HEK293 (cell line): ENCODE measurements around the gene KIF18B.

ENCODE experiments used
- CTCF ChIA-PET: fragments of 350-600 bp; formaldehyde crosslinking; extraction: SDS; loops from one replicate; lab custom pipeline; 2021; ENCODE audit warnings: antibody characterized with exemption; lab: Yijun Ruan, JAX
- POLR2A ChIA-PET: fragments of 300-600 bp; formaldehyde crosslinking; extraction: SDS; loops from one replicate; lab custom pipeline; 2020; ENCODE audit warnings: antibody characterized with exemption, inconsistent platforms; lab: Yijun Ruan, JAX
- H3K27ac ChIP-seq: fragments of 200-500 bp; sonication (Bioruptor generic); 2 replicates; pipeline ENCODE4 v1.5.1; 2014; ENCODE audit warnings: low read depth, low read length, control low read depth, inconsistent platforms; ENCODE audit errors: extremely low read depth
- H3K36me3 ChIP-seq, 2 experiments: fragments of 200-500 bp in 1 of 2; sonication (Bioruptor generic) in 1 of 2; 1 replicate in 1 of 2; 2 replicates in 1 of 2; pipeline ENCODE4 v1.5.1; 2014 to 2017; ENCODE audit warnings: inconsistent platforms in 2 of 2, low read length in 2 of 2; ENCODE audit not compliant: control insufficient read depth in 2 of 2, insufficient read depth in 1 of 2
- H3K4me1 ChIP-seq: fragments of 200-500 bp; sonication (Bioruptor generic); 2 replicates; pipeline ENCODE4 v1.5.1; 2014; ENCODE audit warnings: mild to moderate bottlenecking, low read length, inconsistent platforms; ENCODE audit not compliant: control insufficient read depth, insufficient read depth
- H3K4me3 ChIP-seq: 2 replicates; pipeline ENCODE4 v1.5.1; 2011; ENCODE audit warnings: low read depth, mild to moderate bottlenecking, control low read depth, low read length, moderate library complexity
- H3K9me3 ChIP-seq: fragments of 200-500 bp; sonication (Bioruptor generic); 2 replicates; pipeline ENCODE4 v1.5.1; 2014; ENCODE audit warnings: low read depth, low read length, inconsistent platforms; ENCODE audit not compliant: control insufficient read depth, insufficient read depth
- GLI2 ChIP-seq: fragments of 450-650 bp; formaldehyde crosslinking; IDR thresholded peaks from 2 replicates; pipeline ENCODE4; 2017; ENCODE audit warnings: missing biosample characterization, missing genetic modification characterization, low read depth, borderline replicate concordance
- HOXC10 ChIP-seq: sonication (generic); formaldehyde crosslinking; IDR thresholded peaks from 2 replicates; pipeline ENCODE4 v1.8.1; 2023; ENCODE audit warnings: mild to moderate bottlenecking, missing genetic modification reagents
- KLF17 ChIP-seq: fragments of 450-650 bp; formaldehyde crosslinking; IDR thresholded peaks from 2 replicates; pipeline ENCODE4 v1.5.1; 2016; ENCODE audit warnings: missing biosample characterization, missing genetic modification characterization
- KLF7 ChIP-seq: fragments of 450-650 bp; formaldehyde crosslinking; IDR thresholded peaks from 2 replicates; pipeline ENCODE4 v1.5.1; 2016; ENCODE audit warnings: missing biosample characterization, missing genetic modification characterization, borderline replicate concordance
- KLF9 ChIP-seq: fragments of 450-650 bp; formaldehyde crosslinking; IDR thresholded peaks from 2 replicates; pipeline ENCODE4 v1.5.1; 2016; ENCODE audit warnings: missing biosample characterization, missing genetic modification characterization, low read depth
- PATZ1 ChIP-seq: fragments of 450-650 bp; formaldehyde crosslinking; IDR thresholded peaks from 2 replicates; pipeline ENCODE4 v1.5.1; 2016; ENCODE audit warnings: missing biosample characterization, missing genetic modification characterization
- PRDM10 ChIP-seq: fragments of 450-650 bp; formaldehyde crosslinking; IDR thresholded peaks from 2 replicates; pipeline ENCODE4 v1.5.1; 2016; ENCODE audit warnings: missing biosample characterization, missing genetic modification characterization
- SP3 ChIP-seq: fragments of 450-650 bp; formaldehyde crosslinking; IDR thresholded peaks from 2 replicates; pipeline ENCODE4 v1.5.1; 2016; ENCODE audit warnings: missing biosample characterization, missing genetic modification characterization
- YY1 ChIP-seq: fragments of 450-650 bp; formaldehyde crosslinking; IDR thresholded peaks from 2 replicates; pipeline ENCODE4 v1.5.1; 2018; ENCODE audit warnings: missing biosample characterization, missing genetic modification characterization
- ZBTB20 ChIP-seq: fragments of 450-650 bp; formaldehyde crosslinking; IDR thresholded peaks from 2 replicates; pipeline ENCODE4 v1.5.1; 2016; ENCODE audit warnings: missing biosample characterization, missing genetic modification characterization
- ZNF10 ChIP-seq: fragments of 450-650 bp; formaldehyde crosslinking; IDR thresholded peaks from 2 replicates; pipeline ENCODE4 v1.5.1; 2017; ENCODE audit warnings: missing biosample characterization, missing genetic modification characterization
- ZNF184 ChIP-seq: fragments of 450-650 bp; IDR thresholded peaks from 2 replicates; pipeline ENCODE4 v1.5.1; 2018; ENCODE audit warnings: missing biosample characterization, mild to moderate bottlenecking, missing genetic modification characterization
- ZNF202 ChIP-seq: fragments of 450-650 bp; formaldehyde crosslinking; IDR thresholded peaks from 2 replicates; pipeline ENCODE4 v1.5.1; 2016; ENCODE audit warnings: missing biosample characterization, missing genetic modification characterization, borderline replicate concordance
- ZNF248 ChIP-seq: fragments of 450-650 bp; formaldehyde crosslinking; IDR thresholded peaks from 2 replicates; pipeline ENCODE4 v1.5.1; 2017; ENCODE audit warnings: missing biosample characterization, missing genetic modification characterization
- ZNF324 ChIP-seq: fragments of 450-650 bp; formaldehyde crosslinking; IDR thresholded peaks from 2 replicates; pipeline ENCODE4 v1.5.1; 2016; ENCODE audit warnings: missing biosample characterization, missing genetic modification characterization
- ZNF558 ChIP-seq: fragments of 450-650 bp; formaldehyde crosslinking; IDR thresholded peaks from 2 replicates; pipeline ENCODE4 v1.5.1; 2016; ENCODE audit warnings: missing biosample characterization, missing genetic modification characterization
- ZNF561 ChIP-seq: fragments of 450-650 bp; IDR thresholded peaks from 2 replicates; pipeline ENCODE4 v1.5.1; 2018; ENCODE audit warnings: missing biosample characterization, missing genetic modification characterization, borderline replicate concordance
- ZNF580 ChIP-seq: fragments of 450-650 bp; formaldehyde crosslinking; IDR thresholded peaks from 2 replicates; pipeline ENCODE4 v1.5.1; 2016; ENCODE audit warnings: missing biosample characterization, missing genetic modification characterization
- ZNF600 ChIP-seq: fragments of 450-650 bp; formaldehyde crosslinking; IDR thresholded peaks from 2 replicates; pipeline ENCODE4 v1.5.1; 2016; ENCODE audit warnings: missing biosample characterization, missing genetic modification characterization
- ZNF639 ChIP-seq: fragments of 450-650 bp; formaldehyde crosslinking; IDR thresholded peaks from 2 replicates; pipeline ENCODE4 v1.5.1; 2016; ENCODE audit warnings: missing biosample characterization, missing genetic modification characterization
- ZNF664 ChIP-seq: fragments of 450-650 bp; formaldehyde crosslinking; IDR thresholded peaks from 2 replicates; pipeline ENCODE4 v1.5.1; 2016; ENCODE audit warnings: missing biosample characterization, missing genetic modification characterization
- ZNF76 ChIP-seq: fragments of 450-650 bp; formaldehyde crosslinking; IDR thresholded peaks from 2 replicates; pipeline ENCODE4; 2016; ENCODE audit warnings: low read depth, missing biosample characterization, missing genetic modification characterization, borderline replicate concordance
- ZSCAN30 ChIP-seq: fragments of 450-650 bp; IDR thresholded peaks from 2 replicates; pipeline ENCODE4 v1.5.1; 2018; ENCODE audit warnings: missing biosample characterization, mild to moderate bottlenecking, missing genetic modification characterization, moderate library complexity
- ZSCAN4 ChIP-seq: fragments of 450-650 bp; formaldehyde crosslinking; IDR thresholded peaks from 2 replicates; pipeline ENCODE4 v1.5.1; 2017; ENCODE audit warnings: missing biosample characterization, missing genetic modification characterization

Gene KIF18B

GRCh38 chr17:44900894-44901293 lies 46.7 kb downstream of the KIF18B start (continued):
- TF ChIP-seq KLF17 (0 out of 2 replicates have a peak, but pooled peaks have one; percentile 20), ZNF10 (peak; percentile 89), ZNF202 (tag by site-specific recombination) (no peak), ZNF248 (tag by site-specific recombination) (no peak), ZNF600 (tag by site-specific recombination) (peak; percentile 59; the same call in 1 of the 2 replicates), ZNF184 (tag by site-specific recombination) (0 out of 2 replicates have a peak, but pooled peaks have one; percentile 62), ZNF664 (peak; percentile 88), ZNF324 (peak; percentile 70; the same call in 1 of the 2 replicates), YY1 (tag by site-specific recombination) (no peak), ZNF580 (tag by site-specific recombination) (no peak), ZNF76 (tag by site-specific recombination) (peak; percentile 22; the same call in 1 of the 2 replicates), GLI2 (no peak), ZBTB20 (peak; percentile 74), ZNF561 (tag by site-specific recombination) (peak; percentile 42; the same call in 1 of the 2 replicates), PATZ1 (tag by site-specific recombination) (0 out of 2 replicates have a peak, but pooled peaks have one; percentile 10), SP3 (0 out of 2 replicates have a peak, but pooled peaks have one; percentile 18), PRDM10 (tag by site-specific recombination) (peak; percentile 7; the same call in 1 of the 2 replicates)
- TF ChIP-seq, all 188 proteins: peak for 32

GRCh38 chr17:44899074-44899782 lies 48.3 kb downstream of the KIF18B start, which contains the start of gene EFTUD2:
EFTUD2 (minus strand) TSS chr17:44899445; CDS start chr17:44894521, 4,924 bp downstream.
- peak within 1 kb of the TSS; percentile 93 for H3K27ac ChIP-seq
- peaks cover 10 to 32% of the 10 kb centered on the region in 2 experiments for H3K36me3 ChIP-seq
- ChIA-PET POLR2A (interaction anchor here (0.6 to 2.1 kb wide), 15 partner anchors 14 to 367 kb away, joined by 3 to 10 read pairs (median 4); partner anchors contain the start of genes HEXIM1, HEXIM2, KIF18B and NMT1), CTCF (interaction anchor here (0.6 to 8.3 kb wide), 12 partner anchors 13 to 298 kb away, joined by 3 to 74 read pairs (median 4); partner anchors contain the start of genes ACBD4 and DCAKD)
- H3K9me3 ChIP-seq, result no peaks in the 10 kb centered on the region
- peak within 1 kb of the TSS; percentile 74 for H3K4me3 ChIP-seq
- peaks cover 24% of the 10 kb centered on the region for H3K4me1 ChIP-seq
- TF ChIP-seq HOXC10 (CRISPR knock-in tag), result no peak
- TF ChIP-seq ZNF639, result peak; percentile 91
- peak; percentile 85 for TF ChIP-seq KLF9 (tag by site-specific recombination)
- TF ChIP-seq KLF7 (tag by site-specific recombination), result peak; percentile 48; the same call in 1 of the 2 replicates
- TF ChIP-seq ZSCAN30, result peak; percentile 83; the same call in 1 of the 2 replicates
- TF ChIP-seq ZNF558 (tag by site-specific recombination), result peak; percentile 17; the same call in 1 of the 2 replicates
- TF ChIP-seq ZSCAN4 (tag by site-specific recombination), result peak; percentile 66; the same call in 1 of the 2 replicates
